Spleen (tissue), 11 donors: Measurements from ENCODE around the gene COL4A2. TPM values are rescaled to one million over a fixed set of nuclear protein-coding genes. Genes with fewer than 3 reads are reported as not detected.

Source experiments
- DNase-seq: peaks from one replicate; pipeline ENCODE4 v3.0.0-alpha.2; 2020
- H3K27ac ChIP-seq, 8 donors: fragments of 200-600 bp; sonication (generic) in 7 of 8; 1 replicate in 4 of 8; 2 replicates in 4 of 8; pipeline versions ENCODE4 v1.5.0 to v1.8.0; 2016 to 2021; ENCODE audit warnings: inconsistent platforms in 4 of 8, mild to moderate bottlenecking in 4 of 8, moderate library complexity in 1 of 8
- H3K27me3 ChIP-seq, 7 donors: fragments of 200-600 bp; sonication (generic) in 6 of 7; replicated peaks in 1 of 7; 1 replicate in 4 of 7; 2 replicates in 3 of 7; pipeline versions ENCODE4 v1.5.0 to v1.8.0; 2016 to 2021; ENCODE audit warnings: inconsistent platforms in 3 of 7, mild to moderate bottlenecking in 1 of 7
- H3K36me3 ChIP-seq, 6 donors: fragments of 200-600 bp; sonication (generic) in 5 of 6; 1 replicate in 4 of 6; 2 replicates in 2 of 6; pipeline versions ENCODE4 v1.5.0 to v1.8.0; 2016 to 2021; ENCODE audit warnings: inconsistent platforms in 2 of 6
- H3K4me1 ChIP-seq, 6 donors: fragments of 200-600 bp; sonication (generic) in 5 of 6; 1 replicate in 3 of 6; 2 replicates in 3 of 6; pipeline versions ENCODE4 v1.5.0 to v1.8.0; 2016 to 2021; ENCODE audit warnings: inconsistent platforms in 3 of 6
- H3K4me3 ChIP-seq, 8 donors: fragments of 200-600 bp; sonication (generic) in 7 of 8; 1 replicate in 4 of 8; 2 replicates in 4 of 8; pipeline versions ENCODE4 v1.5.0 to v1.8.0; 2016 to 2021; ENCODE audit warnings: inconsistent platforms in 4 of 8, mild to moderate bottlenecking in 4 of 8, moderate library complexity in 2 of 8
- H3K9me3 ChIP-seq, 8 donors: fragments of 200-600 bp; sonication (generic) in 7 of 8; 1 replicate in 4 of 8; 2 replicates in 4 of 8; pipeline versions ENCODE4 v1.5.0 to v1.8.0; 2016 to 2021; ENCODE audit warnings: inconsistent platforms in 4 of 8
- CTCF ChIP-seq, 11 experiments: fragments of 200-600 bp in 7 of 11; fragments of 450-650 bp in 4 of 11; sonication (generic) in 4 of 11; IDR thresholded peaks in 8 of 11; conservative IDR thresholded peaks in 3 of 11; 1 replicate in 7 of 11; 2 replicates in 4 of 11; pipeline versions ENCODE4 v1.4.0 to v1.8.0; 2016 to 2021; ENCODE audit warnings: antibody characterized with exemption in 11 of 11, inconsistent platforms in 4 of 11, mild to moderate bottlenecking in 1 of 11
- POLR2A ChIP-seq, 3 donors: fragments of 450-650 bp; IDR thresholded peaks; one replicate each; pipeline ENCODE4 v1.5.1; 2017; ENCODE audit warnings: antibody characterized with exemption in 3 of 3, mild to moderate bottlenecking in 1 of 3
- POLR2AphosphoS5 ChIP-seq, 3 donors: sonication (generic); formaldehyde crosslinking; IDR thresholded peaks; one replicate each; pipeline ENCODE4 v1.5.1; 2017; ENCODE audit warnings: antibody characterized with exemption in 3 of 3
- WGBS, 5 donors: extraction: QIAGEN DNeasy Blood & Tissue Kit in 3 of 5; methylation state at CpG; one replicate each; pipeline versions ENCODE4 v1.1.5 to v1.1.7; 2013 to 2018; 5-methylcytosine and 5-hydroxymethylcytosine counted together
- intact Hi-C: fragments of 100-400 bp; cut with DNase I; formaldehyde crosslinking; loops from one replicate; pipeline ENCODE4 v1.15.0; 2023; ENCODE audit warnings: low total_unique reads
- polyA plus RNA-seq, 3 donors: library from polyadenylated mRNA; stranded (reverse); fragments of 200-250 nt; gene quantifications; one replicate each; pipeline ENCODE4 v1.2.1, GENCODE V29; 2013
- total RNA-seq, 7 donors: library from RNA; depleted of rRNA in 3 of 7; stranded (reverse); fragments of >200 nt in 3 of 7; fragmentation: NEBNext Ultra II Directional in 4 of 7; extraction: Animal tissue kit (Norgen Biotek cat#: 25700) in 4 of 7; gene quantifications; one replicate each; pipeline versions ENCODE4 v1.1.0 to v1.2.1, GENCODE V29; 2016 to 2021
- donor health status: healthy with polysubstance abuse.
- donor health status: DM: no; HTN: no; CAD: no; lungs with moderate emphysema.
- donor health status: DM: no; HTN: no; CAD: no.
- donor health status: Bipolar disorder and iron deficiency.
- donor health status: healthy.
- donor health status: DM: no; HTN: no; CAD: no.
- donor health status: DM: yes; HTN: yes; CAD: no.

COL4A2 gene
- total and polyA plus RNA-seq, 10 donors: 52.6 to 712 (median 337) TPM

- H3K9me3 ChIP-seq: no peaks in the 10 kb centered on the region
- peaks cover 0 to 12% (median 0%) of the 10 kb centered on the region in 7 donors for H3K27me3 ChIP-seq
- no peak overlapping the region for H3K27ac ChIP-seq
- intact Hi-C loops: no loop called here
- no peak for DNase-seq
- no peak for TF ChIP-seq POLR2A (IDR thresholded peaks at IDR 0.05)
- no peak for TF ChIP-seq POLR2AphosphoS5 (IDR thresholded peaks at IDR 0.05)
- TF ChIP-seq CTCF (IDR thresholded peaks at IDR 0.05 in 8 of 11, conservative IDR thresholded peaks at IDR 0.05 in 3 of 11): no peak
- H3K4me3 ChIP-seq: no peak overlapping the region
- peaks cover 3 to 5% (median 5%) of the 10 kb centered on the region in 6 donors for H3K4me1 ChIP-seq
- 84 to 91% (median 89%) methylated on average over 3 of the region's 3 CpGs for WGBS, 5 donors
- H3K36me3 ChIP-seq: no peaks in the 10 kb centered on the region
Measured at GRCh38 chr13:110382229-110382628, 75.1 kb downstream of the COL4A2 start.

- intact Hi-C loops: no loop called here
- TF ChIP-seq POLR2AphosphoS5 (IDR thresholded peaks at IDR 0.05) (no peak), CTCF (IDR thresholded peaks at IDR 0.05 in 8 of 11, conservative IDR thresholded peaks at IDR 0.05 in 3 of 11) (no peak), POLR2A (IDR thresholded peaks at IDR 0.05) (no peak)
- 88 to 93% (median 90%) methylated on average over 4 of the region's 4 CpGs for WGBS, 5 donors
- no peak for DNase-seq
- Histone ChIP-seq H3K4me1 (peaks cover 8 to 11% (median 10%) of the 10 kb centered on the region in 6 donors), H3K4me3 (no peak overlapping the region), H3K27me3 (peaks cover 0 to 18% (median 0%) of the 10 kb centered on the region in 7 donors), H3K27ac (no peak overlapping the region), H3K36me3 (no peaks in the 10 kb centered on the region), H3K9me3 (no peaks in the 10 kb centered on the region)
Measured at GRCh38 chr13:110382830-110383229, 75.7 kb downstream of the COL4A2 start.

- Histone ChIP-seq H3K27me3 (peaks cover 0 to 51% (median 0%) of the 10 kb centered on the region in 7 donors), H3K27ac (peak overlapping the region in 6 of 8 donors; percentile 11 to 62 (median 41)), H3K9me3 (no peaks in the 10 kb centered on the region), H3K36me3 (peaks cover 0 to 3% (median 0%) of the 10 kb centered on the region in 6 donors), H3K4me1 (peaks cover 8 to 41% (median 20%) of the 10 kb centered on the region in 6 donors), H3K4me3 (peak overlapping the region in 5 of 8 donors; percentile 4 to 45 (median 6))
- 13 to 22% (median 16%) methylated on average over 17 to 25 of the region's 25 CpGs for WGBS, 5 donors
- TF ChIP-seq CTCF (IDR thresholded peaks at IDR 0.05 in 8 of 11, conservative IDR thresholded peaks at IDR 0.05 in 3 of 11) (no peak), POLR2AphosphoS5 (IDR thresholded peaks at IDR 0.05) (peak in 2 of 3 donors; percentile 47 to 50)
- intact Hi-C loops: no loop called here
- DNase-seq: no peak
Measured at GRCh38 chr13:110387451-110388107, 80.5 kb downstream of the COL4A2 start.

- no peak for DNase-seq
- Histone ChIP-seq H3K4me1 (peaks cover 8 to 46% (median 22%) of the 10 kb centered on the region in 6 donors), H3K27me3 (peaks cover 0 to 57% (median 0%) of the 10 kb centered on the region in 7 donors), H3K9me3 (no peaks in the 10 kb centered on the region), H3K27ac (peak overlapping the region in 5 of 8 donors; percentile 11 to 62 (median 38)), H3K4me3 (peak overlapping the region in 1 of 8 donors; percentile 45), H3K36me3 (peaks cover 0 to 3% (median 0%) of the 10 kb centered on the region in 6 donors)
- intact Hi-C loops: no loop called here
- WGBS, 5 donors: 49 to 65% (median 57%) methylated on average over 12 to 19 of the region's 19 CpGs
- no peak for TF ChIP-seq POLR2A (IDR thresholded peaks at IDR 0.05)
- TF ChIP-seq POLR2AphosphoS5 (IDR thresholded peaks at IDR 0.05): peak in 1 of 3 donors; percentile 4
- TF ChIP-seq CTCF (IDR thresholded peaks at IDR 0.05 in 8 of 11, conservative IDR thresholded peaks at IDR 0.05 in 3 of 11): no peak
Measured at GRCh38 chr13:110388108-110388943, 81.2 kb downstream of the COL4A2 start.
